Measurements from ENCODE around the gene SYCE1L.

SYCE1L gene

DNA sequence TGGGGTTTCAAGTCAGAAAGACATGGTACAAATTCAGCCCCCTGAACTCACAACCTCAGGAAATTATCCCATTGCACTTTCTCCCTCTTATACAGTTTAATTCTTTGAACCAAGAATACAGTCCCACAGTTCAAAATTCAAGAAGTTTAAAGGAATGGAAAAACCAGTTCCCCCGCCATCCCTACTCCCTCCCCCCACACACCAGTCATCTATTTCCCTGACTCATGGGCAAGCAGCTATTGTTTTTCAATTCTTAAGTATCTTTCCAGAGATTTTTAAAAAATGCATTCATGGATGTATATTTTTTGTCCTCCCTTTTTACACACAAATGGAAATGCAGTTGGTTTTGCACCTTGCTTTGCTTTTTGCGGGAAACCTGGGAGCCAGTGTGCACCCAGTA is 7.3 kb downstream of the SYCE1L start:
- no peak for TF ChIP-seq REST (IDR thresholded peaks at IDR 0.05; ENCODE audit: insufficient read depth in 1 of 2, low read depth in 2 of 2, low read length in 2 of 2)
- no peak for TF ChIP-seq TAF1 (IDR thresholded peaks at IDR 0.05; ENCODE audit: borderline replicate concordance, insufficient read depth, low read length)

DNA sequence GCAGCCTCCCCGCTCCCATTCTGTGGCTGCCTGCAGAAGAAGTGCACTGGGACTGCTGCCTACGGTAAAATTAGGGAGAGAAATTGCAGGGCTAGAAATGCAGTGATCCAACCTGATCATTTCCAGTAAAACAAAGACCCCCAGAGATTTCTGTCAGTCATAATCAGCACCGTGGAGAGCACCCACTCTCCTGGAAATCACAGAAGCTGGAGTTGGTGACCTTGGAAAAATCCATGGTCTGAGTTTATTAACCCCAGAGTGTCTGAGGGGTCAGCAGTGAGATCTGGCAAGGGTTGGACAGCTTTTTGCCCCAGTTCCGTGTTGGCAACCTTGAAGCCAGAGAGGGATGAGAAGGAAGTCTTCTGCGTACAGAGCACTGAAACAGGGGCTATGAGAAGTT is 7.8 kb downstream of the SYCE1L start:
- TF ChIP-seq TAF1 (IDR thresholded peaks at IDR 0.05; ENCODE audit: borderline replicate concordance, insufficient read depth, low read length) (no peak), REST (IDR thresholded peaks at IDR 0.05; ENCODE audit: insufficient read depth in 1 of 2, low read depth in 2 of 2, low read length in 2 of 2) (peak; percentile 79 to 93)

DNA sequence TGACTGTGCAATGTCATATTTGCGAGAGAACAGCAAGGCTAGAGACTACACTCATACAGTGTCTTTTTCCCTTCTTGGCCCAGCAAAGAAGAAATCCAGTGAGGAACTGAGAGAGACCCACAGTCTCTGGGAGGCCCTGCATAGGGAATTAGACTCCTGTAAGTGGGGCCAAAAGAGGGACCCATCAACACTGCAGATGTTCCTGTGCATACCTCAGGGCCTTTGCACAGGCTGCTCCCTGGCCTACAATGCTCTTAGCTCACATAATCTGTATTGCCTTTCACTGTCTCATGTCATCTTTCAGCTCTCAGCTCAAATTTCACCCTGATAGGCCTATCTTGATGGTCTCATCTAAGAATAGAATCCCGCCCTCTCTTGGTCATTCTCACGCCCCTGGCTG is 9.2 kb downstream of the SYCE1L start:
- TF ChIP-seq TAF1 (IDR thresholded peaks at IDR 0.05; ENCODE audit: borderline replicate concordance, insufficient read depth, low read length), result no peak

GRCh38 chr16:77211880-77212740 is 12.9 kb downstream of the SYCE1L start:
- no peak for TF ChIP-seq TAF1 (IDR thresholded peaks at IDR 0.05; ENCODE audit: borderline replicate concordance, insufficient read depth, low read length)
- TF ChIP-seq SIN3A (IDR thresholded peaks at IDR 0.05; ENCODE audit: borderline replicate concordance, insufficient read depth, low read length), result peak; percentile 55; the same call in 1 of the 2 replicates
- peak; percentile 78 for TF ChIP-seq POLR2AphosphoS5 (IDR thresholded peaks at IDR 0.05; ENCODE audit: low read depth, low read length)

- TF ChIP-seq TAF1 (IDR thresholded peaks at IDR 0.05; ENCODE audit: borderline replicate concordance, insufficient read depth, low read length), result peak; percentile 47; the same call in 1 of the 2 replicates
- TF ChIP-seq REST (IDR thresholded peaks at IDR 0.05; ENCODE audit: insufficient read depth in 1 of 2, low read depth in 2 of 2, low read length in 2 of 2), result peak in 1 of 2 experiments; percentile 46; a peak in 1 of 4 replicates
- TF ChIP-seq POLR2AphosphoS5 (IDR thresholded peaks at IDR 0.05; ENCODE audit: low read depth, low read length), result peak; percentile 87
- 0 out of 2 replicates have a peak, but pooled peaks have one; percentile 8 for TF ChIP-seq SIN3A (IDR thresholded peaks at IDR 0.05; ENCODE audit: borderline replicate concordance, insufficient read depth, low read length)
- no peak for TF ChIP-seq FOXP2 (optimal IDR thresholded peaks at IDR 0.05; ENCODE audit: borderline replicate concordance, extremely low read depth, extremely low read length, insufficient read depth)
These were observed 13.7 kb downstream of the SYCE1L start for GRCh38 chr16:77212741-77213541.

DNA sequence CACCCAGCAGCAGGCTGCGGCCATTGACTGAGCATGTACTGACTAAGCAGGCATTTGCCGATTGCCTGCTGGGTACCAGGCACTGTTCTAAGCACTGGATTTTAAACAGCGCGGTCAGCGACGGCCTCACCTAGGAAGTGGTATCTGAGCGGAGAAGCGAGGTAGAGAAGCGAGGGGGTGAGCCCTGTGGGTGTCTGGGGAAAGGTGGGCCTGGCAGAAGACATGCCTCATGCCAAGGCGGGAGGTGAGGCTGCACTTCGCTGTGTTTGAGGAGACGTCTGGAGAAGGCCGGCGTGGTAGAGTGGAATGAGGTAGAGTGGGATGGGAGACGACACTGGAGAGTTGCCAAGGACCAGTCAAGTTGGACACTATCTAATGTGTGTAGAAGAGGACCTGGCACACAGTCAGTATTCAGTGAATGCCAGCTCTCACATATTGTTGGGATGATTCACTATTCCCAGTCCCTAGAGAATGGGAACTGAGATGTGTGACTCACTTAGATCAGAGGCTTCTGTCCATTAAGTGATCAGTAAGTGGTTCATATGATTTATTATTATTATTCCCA is 14.4 kb downstream of the SYCE1L start:
- TF ChIP-seq SIN3A (IDR thresholded peaks at IDR 0.05; ENCODE audit: borderline replicate concordance, insufficient read depth, low read length) (no peak), TAF1 (IDR thresholded peaks at IDR 0.05; ENCODE audit: borderline replicate concordance, insufficient read depth, low read length) (peak; percentile 56; the same call in 1 of the 2 replicates), REST (IDR thresholded peaks at IDR 0.05; ENCODE audit: insufficient read depth in 1 of 2, low read depth in 2 of 2, low read length in 2 of 2) (no peak)

Data from PFSK-1 (cell line).